PC-3 (cell line): ENCODE data around the gene ALPK1. TPM values are rescaled to one million over a fixed set of nuclear protein-coding genes. Genes with fewer than 3 reads are reported as not detected.

Source experiments
- ATAC-seq: fragments of 200-7000 bp; cut with Tn5 transposase; 2 replicates; pipeline ENCODE4 v1.9.1; 2020; ENCODE audit warnings: mild to moderate bottlenecking, moderate library complexity
- BruUV-seq: library from RNA; stranded (reverse); fragments of 400-500 nt; replicated peaks from 2 replicates; lab custom pipeline; 2021; lab: Mats Ljungman, UMichigan
- CTCF ChIA-PET: fragments of 300-600 bp; sonication (Branson Sonifier 250); formaldehyde crosslinking; loops from one replicate; lab custom pipeline; 2022; ENCODE audit warnings: antibody characterized with exemption; lab: Charles Lee
- POLR2A ChIA-PET: fragments of 300-600 bp; sonication (Branson Sonifier 250); formaldehyde crosslinking; loops from one replicate; lab custom pipeline; 2022; ENCODE audit warnings: antibody characterized with exemption; ENCODE audit not compliant: unreplicated experiment; lab: Charles Lee
- DNase-seq: peaks from one replicate; pipeline ENCODE4 v3.0.0-alpha.2; 2015
- H2AFZ ChIP-seq: fragments of 300-600 bp; sonication (generic); 2 replicates; pipeline ENCODE4 v1.6.0; 2016; ENCODE audit warnings: antibody characterized with exemption, low read length
- H3F3A ChIP-seq: fragments of 300-600 bp; sonication (generic); one replicate; pipeline ENCODE4 v1.6.0; 2017; ENCODE audit warnings: antibody characterized with exemption, low read length, control low read depth, mild to moderate bottlenecking; ENCODE audit not compliant: unreplicated experiment
- H3K27ac ChIP-seq: fragments of 300-600 bp; sonication (generic); 2 replicates; pipeline ENCODE4 v1.5.1; 2016; ENCODE audit warnings: mild to moderate bottlenecking, low read length
- H3K27me3 ChIP-seq: fragments of 300-600 bp; sonication (generic); 2 replicates; pipeline ENCODE4 v1.6.1; 2016; ENCODE audit warnings: low read length, mixed read lengths
- H3K36me3 ChIP-seq: fragments of 300-600 bp; sonication (generic); 2 replicates; pipeline ENCODE4 v1.6.1; 2016; ENCODE audit warnings: low read depth, mixed run types, low read length, mixed read lengths
- H3K4me1 ChIP-seq: fragments of 300-600 bp; sonication (generic); 2 replicates; pipeline ENCODE4 v1.5.1; 2016; ENCODE audit warnings: low read length; ENCODE audit not compliant: insufficient read depth
- H3K4me2 ChIP-seq: fragments of 300-600 bp; sonication (generic); 2 replicates; pipeline ENCODE4 v1.6.0; 2016; ENCODE audit warnings: low read length
- H3K4me3 ChIP-seq: fragments of 300-600 bp; sonication (generic); 2 replicates; pipeline ENCODE4 v1.5.1; 2016; ENCODE audit warnings: mild to moderate bottlenecking, low read length, mixed read lengths
- H3K79me2 ChIP-seq: fragments of 300-600 bp; sonication (generic); 2 replicates; pipeline ENCODE4 v1.6.1; 2017; ENCODE audit warnings: low read length, mixed read lengths
- H3K9ac ChIP-seq: fragments of 300-600 bp; sonication (generic); 2 replicates; pipeline ENCODE4 v1.6.0; 2016; ENCODE audit warnings: mild to moderate bottlenecking, low read length
- H3K9me2 ChIP-seq: fragments of 300-600 bp; sonication (generic); replicated peaks from 2 replicates; pipeline ENCODE4 v1.6.1; 2016; ENCODE audit warnings: mixed run types, low read length, mixed read lengths
- H3K9me3 ChIP-seq: fragments of 300-600 bp; sonication (generic); 2 replicates; pipeline ENCODE4 v1.6.1; 2016; ENCODE audit warnings: low read length, mixed read lengths
- H4K20me1 ChIP-seq: fragments of 300-600 bp; sonication (generic); 2 replicates; pipeline ENCODE4 v1.6.1; 2016; ENCODE audit warnings: low read length, mixed read lengths
- EZH2 ChIP-seq: fragments of 300-600 bp; sonication (generic); IDR thresholded peaks from one replicate; pipeline ENCODE4 v1.6.1; 2017; ENCODE audit warnings: antibody characterized with exemption, mild to moderate bottlenecking, low read length; ENCODE audit not compliant: unreplicated experiment
- EZH2phosphoT487 ChIP-seq: fragments of 300-600 bp; sonication (generic); IDR thresholded peaks from 2 replicates; pipeline ENCODE4 v1.6.1; 2018; ENCODE audit warnings: mild to moderate bottlenecking, antibody characterized with exemption, low read length, borderline replicate concordance
- intact Hi-C: fragments of 100-400 bp; cut with micrococcal nuclease; formaldehyde crosslinking; loops from 2 replicates; pipeline ENCODE4 v1.9.0; 2023
- total RNA-seq: library from RNA; depleted of rRNA; stranded (reverse); fragments of >200 nt; gene quantifications from 2 replicates; pipeline ENCODE4 v1.2.3, GENCODE V29; 2014
- TF ChIP-seq, protein P1 (sequence below): fragments of 300-600 bp; sonication (generic); conservative IDR thresholded peaks from 2 replicates; pipeline ENCODE4 v1.5.1; 2017; ENCODE audit warnings: antibody characterized with exemption, low read depth, mild to moderate bottlenecking, low read length

ALPK1 gene
- total RNA-seq, 1 experiment from 2014 or later, result 4.2 TPM

DNA sequence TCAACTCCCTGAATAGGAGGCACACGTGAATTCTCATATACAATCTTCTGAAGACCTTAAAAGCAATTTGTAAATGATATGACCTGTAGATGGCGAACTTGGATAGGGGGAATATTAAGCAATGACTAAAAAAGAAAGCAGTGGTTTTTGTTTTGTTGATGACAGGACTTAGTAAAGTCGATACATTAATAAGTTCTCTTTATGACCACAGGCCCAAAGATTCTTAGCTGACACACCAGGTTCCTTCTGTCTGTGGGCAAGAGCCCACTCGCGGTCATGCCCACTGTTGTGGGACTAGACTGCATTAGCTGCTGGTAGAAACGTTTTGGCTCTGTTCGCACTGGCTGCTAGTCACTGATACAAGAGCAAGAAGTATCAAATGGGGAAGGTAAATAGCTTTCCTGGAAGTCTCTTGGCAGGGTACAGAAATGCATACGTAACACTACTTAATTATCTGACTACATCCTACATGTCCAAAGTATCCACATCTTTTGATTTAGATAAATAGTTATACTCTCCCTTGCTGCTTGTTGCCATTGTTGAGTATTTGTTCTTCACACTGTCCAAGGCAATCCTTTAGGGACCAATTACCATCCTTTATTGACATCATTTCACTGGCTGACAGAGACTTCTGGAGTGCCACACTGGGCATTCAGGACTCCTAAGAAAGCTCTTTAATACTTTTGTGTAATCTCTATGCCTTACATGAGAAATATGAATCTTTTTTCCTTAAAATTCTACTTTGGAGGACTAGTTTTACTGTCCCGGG, 31.0 kb downstream of the ALPK1 start:
- no peaks in the 10 kb centered on the region for H3K4me1 ChIP-seq
- H3K27me3 ChIP-seq, result no peaks in the 10 kb centered on the region
- ChIA-PET CTCF (no interaction called here), POLR2A (no interaction called here)
- DNase-seq, result peak; percentile 72
- no peaks in the 10 kb centered on the region for H3K36me3 ChIP-seq
- no peak overlapping the region for H3K9ac ChIP-seq
- no peak overlapping the region for H3K27ac ChIP-seq
- H3K4me3 ChIP-seq, result no peak overlapping the region
- no peak overlapping the region for H3K4me2 ChIP-seq
- no peaks in the 10 kb centered on the region for H3K9me3 ChIP-seq
- intact Hi-C loops, result loop anchor here (1.0 to 5.0 kb wide), 4 partner anchors 196 to 434 kb away; no protein-coding TSS in a partner anchor
- no peaks in the 10 kb centered on the region for H4K20me1 ChIP-seq
- no peaks in the 10 kb centered on the region for H3K9me2 ChIP-seq
- H3K79me2 ChIP-seq, result no peaks in the 10 kb centered on the region
- TF ChIP-seq EZH2, result no peak
- TF ChIP-seq, protein P1, sequence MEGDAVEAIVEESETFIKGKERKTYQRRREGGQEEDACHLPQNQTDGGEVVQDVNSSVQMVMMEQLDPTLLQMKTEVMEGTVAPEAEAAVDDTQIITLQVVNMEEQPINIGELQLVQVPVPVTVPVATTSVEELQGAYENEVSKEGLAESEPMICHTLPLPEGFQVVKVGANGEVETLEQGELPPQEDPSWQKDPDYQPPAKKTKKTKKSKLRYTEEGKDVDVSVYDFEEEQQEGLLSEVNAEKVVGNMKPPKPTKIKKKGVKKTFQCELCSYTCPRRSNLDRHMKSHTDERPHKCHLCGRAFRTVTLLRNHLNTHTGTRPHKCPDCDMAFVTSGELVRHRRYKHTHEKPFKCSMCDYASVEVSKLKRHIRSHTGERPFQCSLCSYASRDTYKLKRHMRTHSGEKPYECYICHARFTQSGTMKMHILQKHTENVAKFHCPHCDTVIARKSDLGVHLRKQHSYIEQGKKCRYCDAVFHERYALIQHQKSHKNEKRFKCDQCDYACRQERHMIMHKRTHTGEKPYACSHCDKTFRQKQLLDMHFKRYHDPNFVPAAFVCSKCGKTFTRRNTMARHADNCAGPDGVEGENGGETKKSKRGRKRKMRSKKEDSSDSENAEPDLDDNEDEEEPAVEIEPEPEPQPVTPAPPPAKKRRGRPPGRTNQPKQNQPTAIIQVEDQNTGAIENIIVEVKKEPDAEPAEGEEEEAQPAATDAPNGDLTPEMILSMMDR, result peak; percentile 66
- BruUV-seq, result no TSS peak
- peak; percentile 64 for ATAC-seq
- H2AFZ ChIP-seq, result no peak overlapping the region
- no peaks in the 10 kb centered on the region for H3F3A ChIP-seq

DNA sequence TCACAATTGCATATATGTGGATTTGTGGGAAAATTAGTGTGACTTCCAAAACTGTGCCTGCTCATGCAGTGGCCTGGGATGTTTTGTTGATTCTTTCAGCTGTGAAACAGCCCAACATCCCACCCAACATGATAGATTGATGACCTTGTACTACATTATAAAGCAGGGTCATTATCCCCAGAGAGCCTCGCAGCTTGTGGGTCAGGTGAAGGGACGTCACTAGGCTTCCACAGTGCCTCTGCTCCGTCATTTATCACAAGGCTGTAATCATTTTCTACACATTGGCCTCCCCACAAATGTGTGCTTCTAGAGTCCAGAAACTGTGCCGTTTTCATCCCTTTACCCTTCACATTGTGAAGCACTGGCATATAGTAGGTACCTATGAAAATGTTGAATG, 31.6 kb downstream of the ALPK1 start:
- no peak overlapping the region for H3K4me3 ChIP-seq
- CTCF ChIA-PET, result no interaction called here
- H3K27me3 ChIP-seq, result no peaks in the 10 kb centered on the region
- H3K79me2 ChIP-seq, result no peaks in the 10 kb centered on the region
- no peaks in the 10 kb centered on the region for H3F3A ChIP-seq
- DNase-seq, result no peak
- no peaks in the 10 kb centered on the region for H3K9me3 ChIP-seq
- no peaks in the 10 kb centered on the region for H3K4me1 ChIP-seq
- ATAC-seq, result no peak
- no peak for TF ChIP-seq EZH2
- TF ChIP-seq, protein P1, result no peak
- no peak for TF ChIP-seq EZH2phosphoT487
- no peak overlapping the region for H3K4me2 ChIP-seq
- H4K20me1 ChIP-seq, result no peaks in the 10 kb centered on the region
- POLR2A ChIA-PET, result no interaction called here
- no peak overlapping the region for H2AFZ ChIP-seq
- H3K9ac ChIP-seq, result no peak overlapping the region
- no peak overlapping the region for H3K27ac ChIP-seq
- intact Hi-C loops, result loop anchor here (1.0 to 5.0 kb wide), 4 partner anchors 196 to 434 kb away; no protein-coding TSS in a partner anchor
- no TSS peak for BruUV-seq
- H3K9me2 ChIP-seq, result no peaks in the 10 kb centered on the region
- H3K36me3 ChIP-seq, result no peaks in the 10 kb centered on the region

DNA sequence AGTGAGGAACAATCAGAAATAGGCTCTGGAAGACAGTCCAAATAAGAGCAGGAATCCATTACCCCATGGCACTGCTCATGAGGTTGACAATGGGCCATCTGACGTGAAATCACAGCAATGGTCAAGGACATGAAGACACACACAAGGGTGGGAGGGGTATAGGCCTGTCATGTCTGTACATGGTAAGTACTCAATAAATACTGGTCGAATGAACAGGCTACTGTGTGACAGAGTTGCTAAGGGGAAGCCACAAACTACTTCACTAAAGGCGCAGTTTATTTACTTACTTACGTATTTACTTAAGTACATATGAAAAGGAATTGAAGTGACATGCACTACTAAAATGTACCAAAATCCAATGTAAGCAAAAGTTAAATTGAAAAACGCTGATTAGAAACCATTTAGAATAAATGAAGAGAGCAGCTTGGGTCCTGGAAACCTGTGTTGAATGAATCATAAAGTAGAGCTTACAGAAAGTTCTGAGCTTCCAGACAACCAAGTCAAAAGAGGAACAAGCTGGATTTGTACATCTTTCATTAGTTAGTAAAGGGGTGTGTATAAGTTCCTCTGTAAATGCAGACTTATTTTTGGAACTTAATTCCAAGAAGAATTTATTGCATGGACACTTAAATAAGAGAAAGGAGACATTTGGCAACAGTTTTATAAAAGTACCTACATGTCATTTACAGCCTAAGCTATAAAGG, 32.7 kb downstream of the ALPK1 start:
- Histone ChIP-seq H3K9me2 (no peaks in the 10 kb centered on the region), H3K4me1 (no peaks in the 10 kb centered on the region), H3K27me3 (no peaks in the 10 kb centered on the region), H3K4me3 (no peak overlapping the region), H3K27ac (no peak overlapping the region), H2AFZ (no peak overlapping the region), H3K9me3 (no peaks in the 10 kb centered on the region), H3K36me3 (no peaks in the 10 kb centered on the region), H3K9ac (no peak overlapping the region), H4K20me1 (no peaks in the 10 kb centered on the region), H3F3A (no peaks in the 10 kb centered on the region), H3K4me2 (no peak overlapping the region), H3K79me2 (no peaks in the 10 kb centered on the region)
- POLR2A ChIA-PET, result no interaction called here
- CTCF ChIA-PET, result no interaction called here
- ATAC-seq (no peak), DNase-seq (no peak)
- intact Hi-C loops, result loop anchor here (5.0 kb wide), 1 partner anchor 432 kb away; no protein-coding TSS in a partner anchor
- no TSS peak for BruUV-seq
- TF ChIP-seq, protein P1, result no peak
- no peak for TF ChIP-seq EZH2
- no peak for TF ChIP-seq EZH2phosphoT487
